Prostate gland (tissue), 2 donors: Measurements from ENCODE around the gene FGF11. TPM values are rescaled to one million over a fixed set of nuclear protein-coding genes. Genes with fewer than 3 reads are reported as not detected.

Experiments
- DNase-seq: peaks from one replicate; pipeline ENCODE4 v3.0.0-alpha.2; 2019; ENCODE audit warnings: low spot score
- H3K27ac ChIP-seq, 2 donors: fragments of 200-600 bp; sonication (generic); 2 replicates each; pipeline ENCODE4 v1.5.1; 2017 to 2019
- H3K27me3 ChIP-seq: fragments of 200-600 bp; sonication (generic); replicated peaks from 2 replicates; pipeline ENCODE4 v1.5.1; 2019; ENCODE audit not compliant: insufficient read depth
- H3K36me3 ChIP-seq, 2 donors: fragments of 200-600 bp; sonication (generic); 1 replicate in 1 of 2; 2 replicates in 1 of 2; pipeline versions ENCODE4 v1.5.1 to v1.8.1; 2017 to 2019
- H3K4me1 ChIP-seq: fragments of 200-600 bp; sonication (generic); replicated peaks from 2 replicates; pipeline ENCODE4 v1.5.1; 2019
- H3K4me3 ChIP-seq, 2 donors: fragments of 200-600 bp; sonication (generic); 2 replicates each; pipeline ENCODE4 v1.5.1; 2017 to 2019
- H3K9me3 ChIP-seq: fragments of 200-600 bp; sonication (generic); 2 replicates; pipeline ENCODE4 v1.5.1; 2017
- POLR2A ChIP-seq: fragments of 450-650 bp; IDR thresholded peaks from one replicate; pipeline ENCODE4 v1.6.1; 2016; ENCODE audit warnings: antibody characterized with exemption, mild to moderate bottlenecking
- POLR2AphosphoS5 ChIP-seq: sonication (generic); formaldehyde crosslinking; IDR thresholded peaks from one replicate; pipeline ENCODE4 v1.6.1; 2017; ENCODE audit warnings: antibody characterized with exemption
- WGBS: methylation state at CpG from one replicate; pipeline ENCODE4 v1.1.5; 2018; 5-methylcytosine and 5-hydroxymethylcytosine counted together
- intact Hi-C: fragments of 100-400 bp; cut with DNase I; formaldehyde crosslinking; loops from one replicate; pipeline ENCODE4 v1.14.2; 2022
- total RNA-seq, 2 donors: library from RNA; depleted of rRNA; stranded (reverse); fragments of >200 nt; gene quantifications; one replicate each; pipeline ENCODE4 v1.1.0, GENCODE V29; 2016
- TF ChIP-seq, protein P1 (sequence below), 4 experiments: fragments of 200-600 bp in 2 of 4; fragments of 450-650 bp in 2 of 4; sonication (generic) in 2 of 4; IDR thresholded peaks; 1 replicate in 3 of 4; 2 replicates in 1 of 4; pipeline ENCODE4 v1.5.1; 2016 to 2019; ENCODE audit warnings: antibody characterized with exemption in 4 of 4, mild to moderate bottlenecking in 2 of 4, moderate library complexity in 2 of 4

FGF11 gene
- total RNA-seq, 2 donors from 2014 or later, result 1.2 to 4.2 TPM

DNA sequence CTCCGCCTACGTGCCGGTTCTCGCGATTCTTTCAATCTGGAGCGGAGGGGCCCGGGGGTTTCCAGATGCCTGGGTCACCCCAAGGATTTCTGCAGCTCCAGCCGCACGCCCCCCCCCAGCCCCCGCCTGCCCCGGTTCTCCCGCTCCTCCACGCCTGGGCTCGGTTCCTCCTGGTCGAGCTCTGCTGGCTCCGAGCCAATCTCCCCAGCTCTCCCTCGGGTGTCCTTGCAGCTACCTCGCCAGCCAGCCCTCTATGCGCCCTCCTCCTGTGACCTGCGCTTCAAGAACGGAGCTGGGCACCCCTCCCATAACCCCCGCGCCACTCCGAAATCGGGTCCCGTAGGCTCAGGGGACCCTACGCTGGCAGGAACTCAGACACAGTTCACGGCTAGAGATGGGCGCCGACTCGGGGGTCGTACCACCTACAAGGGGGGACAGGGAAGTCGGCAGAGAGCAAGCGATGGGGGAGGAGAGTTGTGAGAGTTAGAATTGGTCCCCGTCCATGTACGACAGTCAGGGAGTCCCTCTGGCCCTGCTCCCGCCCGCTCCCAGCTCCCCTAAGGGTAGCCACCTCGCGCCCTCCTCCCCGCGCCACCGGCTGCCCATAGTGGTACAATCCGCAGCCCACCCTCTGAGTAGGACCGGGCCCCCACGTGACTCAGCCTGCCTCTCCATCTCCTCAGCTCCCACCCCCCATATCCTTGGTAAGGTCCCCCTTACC lies 961 bp downstream of the FGF11 start:
- intact Hi-C loops, result no loop called here
- no peaks in the 10 kb centered on the region for H3K9me3 ChIP-seq
- no peaks in the 10 kb centered on the region for H3K36me3 ChIP-seq
- DNase-seq, result peak; percentile 44
- no peak overlapping the region for H3K27ac ChIP-seq
- H3K4me3 ChIP-seq, result peak overlapping the region; percentile 26 to 30
- TF ChIP-seq POLR2AphosphoS5 (no peak), POLR2A (no peak)
- TF ChIP-seq, protein P1, sequence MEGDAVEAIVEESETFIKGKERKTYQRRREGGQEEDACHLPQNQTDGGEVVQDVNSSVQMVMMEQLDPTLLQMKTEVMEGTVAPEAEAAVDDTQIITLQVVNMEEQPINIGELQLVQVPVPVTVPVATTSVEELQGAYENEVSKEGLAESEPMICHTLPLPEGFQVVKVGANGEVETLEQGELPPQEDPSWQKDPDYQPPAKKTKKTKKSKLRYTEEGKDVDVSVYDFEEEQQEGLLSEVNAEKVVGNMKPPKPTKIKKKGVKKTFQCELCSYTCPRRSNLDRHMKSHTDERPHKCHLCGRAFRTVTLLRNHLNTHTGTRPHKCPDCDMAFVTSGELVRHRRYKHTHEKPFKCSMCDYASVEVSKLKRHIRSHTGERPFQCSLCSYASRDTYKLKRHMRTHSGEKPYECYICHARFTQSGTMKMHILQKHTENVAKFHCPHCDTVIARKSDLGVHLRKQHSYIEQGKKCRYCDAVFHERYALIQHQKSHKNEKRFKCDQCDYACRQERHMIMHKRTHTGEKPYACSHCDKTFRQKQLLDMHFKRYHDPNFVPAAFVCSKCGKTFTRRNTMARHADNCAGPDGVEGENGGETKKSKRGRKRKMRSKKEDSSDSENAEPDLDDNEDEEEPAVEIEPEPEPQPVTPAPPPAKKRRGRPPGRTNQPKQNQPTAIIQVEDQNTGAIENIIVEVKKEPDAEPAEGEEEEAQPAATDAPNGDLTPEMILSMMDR (IDR thresholded peaks at IDR 0.05), result no peak
- peaks cover 15% of the 10 kb centered on the region for H3K4me1 ChIP-seq
- no peaks in the 10 kb centered on the region for H3K27me3 ChIP-seq
- WGBS, result 3% methylated on average over 42 of the region's 46 CpGs

DNA sequence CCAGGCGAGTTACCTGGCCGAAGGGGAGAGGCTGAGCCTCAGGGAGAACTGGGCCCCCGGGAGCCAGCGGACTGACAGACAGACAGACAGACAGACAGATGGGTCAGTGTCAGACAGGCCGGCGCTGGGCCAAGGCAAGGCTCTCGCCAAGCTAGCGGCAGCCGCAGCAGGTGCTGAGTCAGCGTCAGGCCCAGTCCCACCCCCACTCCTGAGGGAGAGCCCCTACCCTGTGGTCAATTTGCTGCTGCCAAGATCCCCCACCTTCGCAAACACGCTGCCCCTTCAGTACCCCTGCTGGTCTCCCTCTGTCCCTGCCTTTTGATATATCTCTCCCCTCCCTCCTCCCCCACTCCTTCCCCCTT lies 1.5 kb downstream of the FGF11 start:
- H3K4me3 ChIP-seq, result no peak overlapping the region
- WGBS, result 9% methylated on average over 12 of the region's 12 CpGs
- no peaks in the 10 kb centered on the region for H3K36me3 ChIP-seq
- no peaks in the 10 kb centered on the region for H3K27me3 ChIP-seq
- TF ChIP-seq, protein P1 (IDR thresholded peaks at IDR 0.05), result no peak
- TF ChIP-seq POLR2A (no peak), POLR2AphosphoS5 (no peak)
- H3K4me1 ChIP-seq, result peaks cover 12% of the 10 kb centered on the region
- DNase-seq, result no peak
- H3K9me3 ChIP-seq, result no peaks in the 10 kb centered on the region
- H3K27ac ChIP-seq, result no peak overlapping the region
- intact Hi-C loops, result no loop called here

DNA sequence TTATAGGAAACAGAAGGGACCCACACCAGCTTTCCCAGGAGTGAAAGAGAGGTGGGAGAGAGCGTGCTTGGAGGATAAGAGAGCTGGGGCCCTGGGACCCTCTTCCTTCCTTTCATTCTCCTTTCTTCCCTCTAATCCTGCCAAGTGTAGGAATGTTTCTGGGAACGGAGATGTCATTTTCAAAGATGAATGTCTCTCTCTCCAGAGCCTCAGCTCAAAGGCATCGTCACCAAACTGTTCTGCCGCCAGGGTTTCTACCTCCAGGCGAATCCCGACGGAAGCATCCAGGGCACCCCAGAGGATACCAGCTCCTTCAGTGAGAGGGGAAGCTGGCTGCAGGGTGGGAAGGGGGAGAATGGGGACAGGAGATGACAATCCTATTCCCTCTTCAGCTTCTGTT lies 2.0 kb downstream of the FGF11 start:
- TF ChIP-seq, protein P1 (IDR thresholded peaks at IDR 0.05), result no peak
- no peak for TF ChIP-seq POLR2AphosphoS5
- TF ChIP-seq POLR2A, result no peak
- no peaks in the 10 kb centered on the region for H3K9me3 ChIP-seq
- no peak overlapping the region for H3K4me3 ChIP-seq
- intact Hi-C loops, result no loop called here
- WGBS, result 61% methylated on average over 7 of the region's 7 CpGs
- no peaks in the 10 kb centered on the region for H3K36me3 ChIP-seq
- H3K4me1 ChIP-seq, result peaks cover 9% of the 10 kb centered on the region
- DNase-seq, result no peak
- no peaks in the 10 kb centered on the region for H3K27me3 ChIP-seq
- H3K27ac ChIP-seq, result no peak overlapping the region

DNA sequence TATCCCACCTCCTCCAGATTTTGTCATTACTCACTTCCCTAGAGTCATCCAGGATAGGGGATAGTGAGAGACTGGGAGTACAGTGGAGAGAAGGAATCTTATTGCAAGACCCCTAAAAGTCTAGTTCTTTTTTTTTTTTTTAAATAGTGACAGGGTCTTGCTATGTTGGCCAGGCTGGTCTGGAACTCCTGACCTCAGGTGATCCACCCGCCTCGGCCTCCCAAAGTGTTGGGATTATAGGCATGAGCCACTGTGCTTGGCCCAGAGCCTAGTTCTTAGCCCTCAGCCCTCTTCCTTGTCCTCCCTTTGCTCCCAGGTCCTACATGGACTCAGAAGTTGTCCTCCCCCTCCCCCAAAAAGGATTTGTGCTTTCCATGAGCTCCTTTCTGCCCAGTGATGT lies 2.8 kb downstream of the FGF11 start:
- Histone ChIP-seq H3K4me1 (peaks cover 9% of the 10 kb centered on the region), H3K27me3 (no peaks in the 10 kb centered on the region), H3K4me3 (no peak overlapping the region), H3K27ac (no peak overlapping the region), H3K9me3 (no peaks in the 10 kb centered on the region), H3K36me3 (no peaks in the 10 kb centered on the region)
- intact Hi-C loops, result no loop called here
- DNase-seq, result no peak
- TF ChIP-seq POLR2A (no peak), POLR2AphosphoS5 (no peak)
- TF ChIP-seq, protein P1 (IDR thresholded peaks at IDR 0.05), result no peak
- whole genome bisulfite sequencing, result 100% methylated on average over 2 of the region's 2 CpGs
